Measurements from ENCODE around the gene CALR.

- TF ChIP-seq CTCF (IDR thresholded peaks at IDR 0.05; ENCODE audit: low read length) (no peak), EZH2 (IDR thresholded peaks at IDR 0.05; ENCODE audit: borderline replicate concordance, low read length) (no peak)
These were observed 48.3 kb downstream of the CALR start for GRCh38 chr19:12986726-12987125.
